SK-N-SH (cell line): Measurements from ENCODE around the gene DGKE. TPM values are rescaled to one million over a fixed set of nuclear protein-coding genes. Genes with fewer than 3 reads are reported as not detected.

ENCODE experiments used
- CTCF ChIA-PET: fragments of 300-600, 350-600 bp; formaldehyde crosslinking; extraction: SDS; loops from one replicate; lab custom pipeline; 2021; lab: Yijun Ruan, JAX
- POLR2A ChIA-PET: fragments of 350-600 bp; sonication (Branson Sonifier 250); formaldehyde crosslinking; extraction: SDS; loops from one replicate; lab custom pipeline; 2020; ENCODE audit warnings: antibody characterized with exemption, inconsistent platforms; lab: Yijun Ruan, JAX
- DNase-seq: peaks from one replicate; pipeline ENCODE4 v3.0.0; 2012
- H2AFZ ChIP-seq: fragments of 200-600 bp; sonication (generic); 2 replicates; pipeline ENCODE4 v1.8.1; 2016; ENCODE audit warnings: antibody characterized with exemption, mild to moderate bottlenecking, low read depth
- H3F3A ChIP-seq: fragments of 200-600 bp; sonication (generic); replicated peaks from 2 replicates; pipeline ENCODE3; 2016; ENCODE audit warnings: antibody characterized with exemption, mild to moderate bottlenecking; ENCODE audit not compliant: insufficient read depth
- H3K27ac ChIP-seq, 2 experiments: fragments of 200-500 bp in 1 of 2; fragments of 200-600 bp in 1 of 2; sonication (Bioruptor generic) in 1 of 2; sonication (generic), shearing (Covaris generic) in 1 of 2; 2 replicates each; pipeline versions ENCODE4 v1.5.1 to v1.6.1; 2014 to 2016; ENCODE audit warnings: low read depth in 2 of 2, inconsistent platforms in 1 of 2, low read length in 1 of 2, mild to moderate bottlenecking in 1 of 2, mixed read lengths in 1 of 2
- H3K27me3 ChIP-seq: fragments of 200-600 bp; sonication (generic), shearing (Covaris generic); 2 replicates; pipeline ENCODE4 v1.6.1; 2016; ENCODE audit warnings: mixed run types; ENCODE audit not compliant: insufficient read depth
- H3K36me3 ChIP-seq, 2 experiments: fragments of 200-500 bp in 1 of 2; fragments of 200-600 bp in 1 of 2; sonication (Bioruptor generic) in 1 of 2; sonication (generic) in 1 of 2; replicated peaks in 1 of 2; 2 replicates each; pipeline versions ENCODE3 to v1.5.1; 2014 to 2016; ENCODE audit warnings: low read length in 1 of 2, mild to moderate bottlenecking in 1 of 2; ENCODE audit not compliant: insufficient read depth in 2 of 2, control insufficient read depth in 1 of 2
- H3K4me1 ChIP-seq, 2 experiments: fragments of 200-500 bp in 1 of 2; fragments of 200-600 bp in 1 of 2; sonication (Bioruptor generic) in 1 of 2; sonication (generic), shearing (Covaris generic) in 1 of 2; 2 replicates each; pipeline versions ENCODE4 v1.5.1 to v1.6.1; 2014 to 2016; ENCODE audit warnings: low read depth in 1 of 2, low read length in 1 of 2, mixed run types in 1 of 2; ENCODE audit not compliant: insufficient read depth in 2 of 2, control insufficient read depth in 1 of 2
- H3K4me2 ChIP-seq: fragments of 200-600 bp; sonication (generic), shearing (Covaris generic); 2 replicates; pipeline ENCODE4 v1.6.1; 2017; ENCODE audit warnings: mixed run types
- H3K4me3 ChIP-seq, 2 experiments: fragments of 200-500 bp in 1 of 2; fragments of 200-600 bp in 1 of 2; sonication (Bioruptor generic) in 1 of 2; sonication (generic), shearing (Covaris generic) in 1 of 2; 2 replicates each; pipeline versions ENCODE4 v1.5.1 to v1.8.1; 2014 to 2016; ENCODE audit warnings: low read depth in 2 of 2, inconsistent platforms in 1 of 2, low read length in 1 of 2, mild to moderate bottlenecking in 1 of 2, mixed read lengths in 1 of 2, moderate library complexity in 1 of 2
- H3K79me2 ChIP-seq: fragments of 200-600 bp; sonication (generic); 2 replicates; pipeline ENCODE4 v1.8.1; 2017; ENCODE audit warnings: mild to moderate bottlenecking; ENCODE audit not compliant: insufficient read depth
- H3K9ac ChIP-seq: fragments of 200-600 bp; sonication (generic); 2 replicates; pipeline ENCODE4 v1.6.1; 2017; ENCODE audit warnings: mixed run types
- H3K9me2 ChIP-seq: fragments of 200-600 bp; sonication (generic); 2 replicates; pipeline ENCODE4 v1.6.1; 2017; ENCODE audit warnings: mixed run types
- H3K9me3 ChIP-seq: fragments of 200-600 bp; sonication (generic); 2 replicates; pipeline ENCODE4 v1.6.1; 2017; ENCODE audit warnings: mixed run types, mild to moderate bottlenecking, moderate library complexity
- H4K20me1 ChIP-seq: fragments of 200-600 bp; sonication (generic); 2 replicates; pipeline ENCODE4 v1.6.1; 2017; ENCODE audit warnings: mild to moderate bottlenecking, mixed run types; ENCODE audit not compliant: insufficient read depth
- EP300 ChIP-seq, 2 experiments: IDR thresholded peaks; 2 replicates each; pipeline versions ENCODE4 v1.4.0 to v1.6.1; 2012; ENCODE audit warnings: borderline replicate concordance in 1 of 2, low read depth in 1 of 2, low read length in 1 of 2
- FOSL2 ChIP-seq: IDR thresholded peaks from 2 replicates; pipeline ENCODE4 v1.4.0; 2012; ENCODE audit warnings: low read depth, mild to moderate bottlenecking, moderate library complexity, borderline replicate concordance
- GABPA ChIP-seq: IDR thresholded peaks from 2 replicates; pipeline ENCODE4 v1.4.0; 2012; ENCODE audit warnings: low read depth, mild to moderate bottlenecking
- MXI1 ChIP-seq: IDR thresholded peaks from 2 replicates; pipeline ENCODE4 v1.6.1; 2012; ENCODE audit warnings: mild to moderate bottlenecking, low read depth, low read length, improper control_type of control experiment
- NFIC ChIP-seq: IDR thresholded peaks from 2 replicates; pipeline ENCODE4 v1.4.0; 2012; ENCODE audit warnings: borderline replicate concordance
- RAD21 ChIP-seq: IDR thresholded peaks from 2 replicates; pipeline ENCODE4 v1.6.1; 2012; ENCODE audit warnings: mild to moderate bottlenecking, low read length
- SIN3A ChIP-seq: IDR thresholded peaks from 2 replicates; pipeline ENCODE4 v1.6.1; 2012; ENCODE audit warnings: low read depth, mild to moderate bottlenecking, low read length, moderate library complexity, borderline replicate concordance
- TEAD4 ChIP-seq: IDR thresholded peaks from 2 replicates; pipeline ENCODE4 v1.4.0; 2012; ENCODE audit warnings: mild to moderate bottlenecking, borderline replicate concordance; ENCODE audit not compliant: insufficient read depth
- WGBS: methylation state at CpG from one replicate; pipeline ENCODE4 v1.1.6; 2017; ENCODE audit warnings: low lambda C conversion rate; 5-methylcytosine and 5-hydroxymethylcytosine counted together
- polyA plus RNA-seq, 3 experiments: library from polyadenylated mRNA; depleted of rRNA; stranded (reverse); fragments of >200 nt; gene quantifications; 2 replicates each; pipeline ENCODE4 v1.2.3, GENCODE V29; 2012
- TF ChIP-seq, protein P1 (sequence below): IDR thresholded peaks from 2 replicates; pipeline ENCODE4; 2012
- TF ChIP-seq, protein P2 (sequence below): fragments of 150-350 bp; IDR thresholded peaks from 2 replicates; pipeline ENCODE4 v1.6.1; 2016; ENCODE audit warnings: mild to moderate bottlenecking, low read depth, low read length
- TF ChIP-seq, protein P3 (sequence below): fragments of 200-600 bp; sonication (generic); IDR thresholded peaks from 2 replicates; pipeline ENCODE4 v1.6.1; 2017; ENCODE audit warnings: antibody characterized with exemption, mild to moderate bottlenecking, moderate library complexity

Gene DGKE
- polyA plus RNA-seq, 1 of the 3 experiments (the other 2 are of a cell fraction): 2.4 TPM

DNA sequence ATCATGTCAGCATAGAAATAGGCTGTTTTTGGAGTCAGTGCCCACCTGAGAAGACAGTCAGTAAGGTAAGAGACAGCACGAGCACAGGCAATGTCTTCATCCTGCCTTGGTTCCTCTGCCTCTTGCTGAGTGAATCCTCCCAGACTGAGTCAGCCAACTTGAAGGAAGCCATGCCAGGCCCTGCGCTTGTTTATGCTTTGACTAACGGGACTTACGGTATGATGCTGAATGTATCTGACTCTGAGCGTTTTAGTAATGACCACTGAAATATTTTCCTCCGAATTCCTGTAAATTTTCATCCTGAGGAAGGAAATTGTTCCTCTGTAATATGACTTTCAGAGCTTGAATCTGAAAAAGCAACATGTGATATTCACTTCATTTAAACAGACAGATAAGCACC lies 18.2 kb upstream of the DGKE start:
- H3K9ac ChIP-seq: no peak overlapping the region
- H3K36me3 ChIP-seq: no peaks in the 10 kb centered on the region
- 45% methylated on average over 6 of the region's 6 CpGs for WGBS
- H3K79me2 ChIP-seq: no peaks in the 10 kb centered on the region
- H3K27ac ChIP-seq: peak overlapping the region in 1 of 2 experiments; percentile 23; a peak in 2 of 4 replicates
- POLR2A ChIA-PET: no interaction called here
- no peaks in the 10 kb centered on the region for H4K20me1 ChIP-seq
- H3K4me1 ChIP-seq: peaks cover 6 to 7% of the 10 kb centered on the region in 2 experiments; a peak in 2 of 4 replicates
- peak; percentile 1; the same call in 1 of the 2 replicates for TF ChIP-seq FOSL2
- no peak for TF ChIP-seq NFIC
- TF ChIP-seq, protein P1, sequence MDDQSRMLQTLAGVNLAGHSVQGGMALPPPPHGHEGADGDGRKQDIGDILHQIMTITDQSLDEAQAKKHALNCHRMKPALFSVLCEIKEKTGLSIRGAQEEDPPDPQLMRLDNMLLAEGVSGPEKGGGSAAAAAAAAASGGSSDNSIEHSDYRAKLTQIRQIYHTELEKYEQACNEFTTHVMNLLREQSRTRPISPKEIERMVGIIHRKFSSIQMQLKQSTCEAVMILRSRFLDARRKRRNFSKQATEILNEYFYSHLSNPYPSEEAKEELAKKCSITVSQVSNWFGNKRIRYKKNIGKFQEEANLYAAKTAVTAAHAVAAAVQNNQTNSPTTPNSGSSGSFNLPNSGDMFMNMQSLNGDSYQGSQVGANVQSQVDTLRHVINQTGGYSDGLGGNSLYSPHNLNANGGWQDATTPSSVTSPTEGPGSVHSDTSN: peak; percentile 30; the same call in 1 of the 2 replicates
- no peak for TF ChIP-seq RAD21
- no peak for TF ChIP-seq MXI1
- TF ChIP-seq SIN3A: 0 out of 2 replicates have a peak, but pooled peaks have one; percentile 24
- TF ChIP-seq, all 33 proteins: peak for 3
- Histone ChIP-seq H3K9me3 (no peaks in the 10 kb centered on the region), H2AFZ (peak overlapping the region; percentile 57), H3K27me3 (no peaks in the 10 kb centered on the region), H3F3A (no peaks in the 10 kb centered on the region), H3K9me2 (no peaks in the 10 kb centered on the region), H3K4me3 (no peak overlapping the region), H3K4me2 (peak overlapping the region; percentile 15; the same call in 1 of the 2 replicates)
- CTCF ChIA-PET: interaction anchor here (0.6 to 15.9 kb wide), 11 partner anchors 14 to 218 kb away, joined by 3 to 251 read pairs (median 3); partner anchors contain the start of gene COIL
- no peak for DNase-seq

DNA sequence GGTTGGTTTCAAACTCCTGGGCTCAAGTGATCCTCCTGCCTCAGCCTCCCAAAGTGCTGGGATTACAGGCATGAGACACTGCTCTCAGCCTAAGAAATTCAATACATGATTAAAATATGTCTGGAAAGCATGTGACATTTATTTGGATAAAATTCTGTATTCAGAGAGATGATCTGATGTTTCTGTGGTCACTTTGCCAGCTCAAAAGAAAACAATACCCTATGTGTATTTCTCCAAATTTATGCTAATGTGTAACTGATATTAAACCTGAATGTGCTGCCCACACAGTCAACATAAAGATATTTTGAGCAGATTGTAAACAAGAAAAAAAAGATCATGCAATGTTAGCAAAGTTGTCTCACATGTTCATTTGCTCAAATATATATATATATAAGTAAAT lies 16.9 kb upstream of the DGKE start:
- H3K9me2 ChIP-seq: no peaks in the 10 kb centered on the region
- no peaks in the 10 kb centered on the region for H4K20me1 ChIP-seq
- no peak overlapping the region for H2AFZ ChIP-seq
- H3F3A ChIP-seq: no peaks in the 10 kb centered on the region
- TF ChIP-seq, protein P2, sequence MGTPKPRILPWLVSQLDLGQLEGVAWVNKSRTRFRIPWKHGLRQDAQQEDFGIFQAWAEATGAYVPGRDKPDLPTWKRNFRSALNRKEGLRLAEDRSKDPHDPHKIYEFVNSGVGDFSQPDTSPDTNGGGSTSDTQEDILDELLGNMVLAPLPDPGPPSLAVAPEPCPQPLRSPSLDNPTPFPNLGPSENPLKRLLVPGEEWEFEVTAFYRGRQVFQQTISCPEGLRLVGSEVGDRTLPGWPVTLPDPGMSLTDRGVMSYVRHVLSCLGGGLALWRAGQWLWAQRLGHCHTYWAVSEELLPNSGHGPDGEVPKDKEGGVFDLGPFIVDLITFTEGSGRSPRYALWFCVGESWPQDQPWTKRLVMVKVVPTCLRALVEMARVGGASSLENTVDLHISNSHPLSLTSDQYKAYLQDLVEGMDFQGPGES: no peak
- TF ChIP-seq SIN3A (no peak), TEAD4 (no peak), EP300 (IDR thresholded peaks at IDR 0.05; ENCODE audit: borderline replicate concordance in 1 of 2, low read depth in 1 of 2, low read length in 1 of 2) (no peak), GABPA (no peak)
- TF ChIP-seq, protein P3, sequence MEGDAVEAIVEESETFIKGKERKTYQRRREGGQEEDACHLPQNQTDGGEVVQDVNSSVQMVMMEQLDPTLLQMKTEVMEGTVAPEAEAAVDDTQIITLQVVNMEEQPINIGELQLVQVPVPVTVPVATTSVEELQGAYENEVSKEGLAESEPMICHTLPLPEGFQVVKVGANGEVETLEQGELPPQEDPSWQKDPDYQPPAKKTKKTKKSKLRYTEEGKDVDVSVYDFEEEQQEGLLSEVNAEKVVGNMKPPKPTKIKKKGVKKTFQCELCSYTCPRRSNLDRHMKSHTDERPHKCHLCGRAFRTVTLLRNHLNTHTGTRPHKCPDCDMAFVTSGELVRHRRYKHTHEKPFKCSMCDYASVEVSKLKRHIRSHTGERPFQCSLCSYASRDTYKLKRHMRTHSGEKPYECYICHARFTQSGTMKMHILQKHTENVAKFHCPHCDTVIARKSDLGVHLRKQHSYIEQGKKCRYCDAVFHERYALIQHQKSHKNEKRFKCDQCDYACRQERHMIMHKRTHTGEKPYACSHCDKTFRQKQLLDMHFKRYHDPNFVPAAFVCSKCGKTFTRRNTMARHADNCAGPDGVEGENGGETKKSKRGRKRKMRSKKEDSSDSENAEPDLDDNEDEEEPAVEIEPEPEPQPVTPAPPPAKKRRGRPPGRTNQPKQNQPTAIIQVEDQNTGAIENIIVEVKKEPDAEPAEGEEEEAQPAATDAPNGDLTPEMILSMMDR: no peak
- TF ChIP-seq, protein P1: no peak
- TF ChIP-seq, all 33 proteins: peak for 0
- no peak overlapping the region for H3K27ac ChIP-seq
- H3K4me2 ChIP-seq: no peak overlapping the region
- H3K36me3 ChIP-seq: no peaks in the 10 kb centered on the region
- no peaks in the 10 kb centered on the region for H3K79me2 ChIP-seq
- ChIA-PET CTCF (interaction anchor here (1.0 to 15.9 kb wide), 6 partner anchors 10 to 217 kb away, joined by 3 to 251 read pairs (median 4); no protein-coding TSS in a partner anchor), POLR2A (interaction anchor here (1.4 kb wide), 1 partner anchor 97 kb away, joined by 3 read pairs; the partner anchor contains the start of gene TRIM25)
- H3K9me3 ChIP-seq: no peaks in the 10 kb centered on the region
- no peaks in the 10 kb centered on the region for H3K27me3 ChIP-seq
- peaks cover 6 to 7% of the 10 kb centered on the region in 2 experiments; a peak in 2 of 4 replicates for H3K4me1 ChIP-seq
- no peak for DNase-seq
- no peak overlapping the region for H3K4me3 ChIP-seq
- no peak overlapping the region for H3K9ac ChIP-seq
